Measurements from ENCODE around the gene CNGA3. TPM values are rescaled to one million over a fixed set of nuclear protein-coding genes. Genes with fewer than 3 reads are reported as not detected.

Gene CNGA3
- total and polyA plus RNA-seq, 10 of the 15 experiments (the other 5 are each of a cell fraction or from before 2014, with no cell fraction given), result not detected

GRCh38 chr2:98372579-98372978 is 26.3 kb downstream of the CNGA3 start:
- H3K27ac ChIP-seq (ENCODE audit: control insufficient read depth, insufficient read depth), result no peak overlapping the region
- H3K4me2 ChIP-seq (ENCODE audit: control insufficient read depth, insufficient read depth), result no peak overlapping the region
- no peaks in the 10 kb centered on the region for H3K4me1 ChIP-seq (ENCODE audit: control insufficient read depth, insufficient read depth, low read length)
- CTCF ChIA-PET, result interaction anchor here (0.9 kb wide), 1 partner anchor 13 kb away, joined by 4 read pairs; no protein-coding TSS in a partner anchor
- H3K9ac ChIP-seq (ENCODE audit: control insufficient read depth, insufficient read depth, low read length), result no peak overlapping the region
- H4K20me1 ChIP-seq (ENCODE audit: control insufficient read depth, insufficient read depth), result no peaks in the 10 kb centered on the region
- BruUV-seq (replicated peaks), result no TSS peak
- RAD21 ChIA-PET (ENCODE audit: unreplicated experiment), result no interaction called here
- intact Hi-C loops (cut with micrococcal nuclease; ENCODE audit: unreplicated experiment) (no loop called here), in situ Hi-C loops (cut with MboI) (no loop called here)
- WGBS (ENCODE audit: insufficient coverage, insufficient replicate concordance, low lambda C conversion rate, missing lambda C conversion rate), result 24% methylated on average over 5 of the region's 5 CpGs
- no peak overlapping the region for H3K4me3 ChIP-seq
- POLR2A ChIA-PET, result no interaction called here
- H2AFZ ChIP-seq (ENCODE audit: control insufficient read depth, low read depth, low read length), result no peak overlapping the region
- no peak for TF ChIP-seq PAX5 (IDR thresholded peaks at IDR 0.05; ENCODE audit: borderline replicate concordance, low read depth, low read length)
- no peak for TF ChIP-seq JUNB (IDR thresholded peaks at IDR 0.05)
- no peak for TF ChIP-seq STAT3 (IDR thresholded peaks at IDR 0.05; ENCODE audit: low read depth, low read length)
- no peak for TF ChIP-seq NFYA (IDR thresholded peaks at IDR 0.05; ENCODE audit: borderline replicate concordance, low read depth, low read length)
- no peak for TF ChIP-seq RUNX3 (IDR thresholded peaks at IDR 0.05; ENCODE audit: low read length)
- no peak for TF ChIP-seq LARP7 (IDR thresholded peaks at IDR 0.05)
- no peak for TF ChIP-seq GABPA (IDR thresholded peaks at IDR 0.05; ENCODE audit: low read depth)
- no peak for TF ChIP-seq NFXL1 (IDR thresholded peaks at IDR 0.05; ENCODE audit: borderline replicate concordance)
- TF ChIP-seq MYC (IDR thresholded peaks at IDR 0.05; ENCODE audit: insufficient read depth, insufficient read length, insufficient replicate concordance, low read length, severe bottlenecking), result no peak
- TF ChIP-seq CBX5 (IDR thresholded peaks at IDR 0.05; ENCODE audit: low read depth), result no peak
- no peak for TF ChIP-seq RFX5 (IDR thresholded peaks at IDR 0.05; ENCODE audit: low read depth, low read length)
- TF ChIP-seq CHD4 (IDR thresholded peaks at IDR 0.05), result no peak
- TF ChIP-seq FOS (IDR thresholded peaks at IDR 0.05; ENCODE audit: borderline replicate concordance, extremely low read depth, insufficient read length), result no peak
- TF ChIP-seq HCFC1 (IDR thresholded peaks at IDR 0.05; ENCODE audit: low read length), result no peak
- no peak for TF ChIP-seq SKIL (IDR thresholded peaks at IDR 0.05; ENCODE audit: low read depth, poor library complexity, severe bottlenecking)
- TF ChIP-seq EED (IDR thresholded peaks at IDR 0.05; ENCODE audit: low read depth), result no peak
- TF ChIP-seq RCOR1 (conservative IDR thresholded peaks at IDR 0.05; ENCODE audit: low read depth, low read length), result no peak
- no peak for TF ChIP-seq CHD1 (IDR thresholded peaks at IDR 0.05; ENCODE audit: low read depth, low read length)
- H3K79me2 ChIP-seq (ENCODE audit: control insufficient read depth, insufficient read depth, low read length), result no peaks in the 10 kb centered on the region
- no peak for DNase-seq (ENCODE audit: low read depth, low spot score)
- H3K9me3 ChIP-seq (replicated peaks; ENCODE audit: control insufficient read depth, insufficient read depth, low read length), result peaks cover 1% of the 10 kb centered on the region; the same call in 1 of the 3 replicates
- SMC1A ChIA-PET (ENCODE audit: uncharacterized antibody, unreplicated experiment), result no interaction called here
- peaks cover 0 to 3% of the 10 kb centered on the region in 2 experiments; a peak in 2 of 4 replicates for H3K27me3 ChIP-seq (replicated peaks in 1 of 2; ENCODE audit: control insufficient read depth in 2 of 2, insufficient read depth in 2 of 2, low read length in 1 of 2)
- H3K36me3 ChIP-seq (ENCODE audit: control insufficient read depth in 2 of 2, insufficient read depth in 2 of 2, low read length in 1 of 2), result no peaks in the 10 kb centered on the region
- no peak for ATAC-seq
- no peak for FAIRE-seq
